Immature natural killer cell (primary cell): ENCODE results near the gene FOXA2. TPM values are rescaled to one million over a fixed set of nuclear protein-coding genes. Genes with fewer than 3 reads are reported as not detected.

Source experiments
- DNase-seq, 3 donors: peaks; one replicate each; pipeline ENCODE4 v3.0.0; 2022; ENCODE audit warnings: mixed read lengths in 1 of 3
- H3K27ac Mint-ChIP-seq, 6 donors: one replicate each; pipeline ENCODE4 v1.8.0; 2020; ENCODE audit warnings: mixed read lengths in 6 of 6, mild to moderate bottlenecking in 5 of 6, inconsistent platforms in 4 of 6, moderate library complexity in 3 of 6
- H3K27me3 Mint-ChIP-seq, 3 donors: one replicate each; pipeline ENCODE4 v1.8.0; 2020 to 2021; ENCODE audit warnings: low read depth in 3 of 3, mild to moderate bottlenecking in 3 of 3, mixed read lengths in 3 of 3, moderate library complexity in 3 of 3, inconsistent platforms in 1 of 3
- H3K36me3 Mint-ChIP-seq, 3 donors: one replicate each; pipeline ENCODE4 v1.8.0; 2020; ENCODE audit warnings: mixed read lengths in 3 of 3, inconsistent platforms in 2 of 3, mild to moderate bottlenecking in 2 of 3
- H3K4me1 Mint-ChIP-seq, 2 donors: one replicate each; pipeline ENCODE4 v1.8.0; 2020; ENCODE audit warnings: inconsistent platforms in 2 of 2, mild to moderate bottlenecking in 2 of 2, mixed read lengths in 2 of 2, moderate library complexity in 1 of 2
- H3K4me3 Mint-ChIP-seq, 5 donors: one replicate each; pipeline ENCODE4 v1.8.0; 2020; ENCODE audit warnings: mild to moderate bottlenecking in 5 of 5, mixed read lengths in 5 of 5, inconsistent platforms in 3 of 5, moderate library complexity in 3 of 5
- H3K9me3 Mint-ChIP-seq, 6 donors: one replicate each; pipeline ENCODE4 v1.8.0; 2020; ENCODE audit warnings: mild to moderate bottlenecking in 6 of 6, mixed read lengths in 6 of 6, inconsistent platforms in 4 of 6, moderate library complexity in 3 of 6
- polyA plus RNA-seq, 3 donors: library from polyadenylated mRNA; unstranded; fragments of 300-500 nt; fragmentation: Illumina TruSeq; gene quantifications; one replicate each; pipeline ENCODE4 v1.2.3, GENCODE V29; 2021

Gene FOXA2
- polyA plus RNA-seq, 3 donors from 2014 or later: not detected

DNA sequence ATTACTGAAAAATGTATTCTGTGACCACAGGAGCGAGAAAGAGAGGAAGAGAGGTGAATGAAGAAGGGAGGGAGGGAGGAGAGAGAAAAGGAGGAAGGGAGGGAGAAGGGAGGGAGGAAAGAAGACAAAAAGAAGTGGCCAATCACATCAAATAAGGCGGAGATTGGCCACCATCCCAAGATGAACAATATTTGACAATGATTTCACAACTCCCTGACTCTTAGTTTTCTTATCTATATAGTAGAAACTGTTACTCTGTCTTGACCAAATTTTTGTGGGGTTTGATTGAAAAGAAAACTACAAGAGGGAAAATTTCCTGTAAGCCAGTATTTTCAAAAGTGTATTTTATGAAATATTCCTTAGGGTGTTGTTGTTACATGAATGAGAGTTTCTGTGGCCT, 52.6 kb downstream of the FOXA2 start:
- no peak overlapping the region for H3K27ac Mint-ChIP-seq
- no peak for DNase-seq
- no peaks in the 10 kb centered on the region for H3K4me1 Mint-ChIP-seq
- H3K27me3 Mint-ChIP-seq: peaks cover 0 to 3% (median 2%) of the 10 kb centered on the region in 3 donors
- H3K4me3 Mint-ChIP-seq: no peak overlapping the region
- H3K36me3 Mint-ChIP-seq: no peaks in the 10 kb centered on the region
- H3K9me3 Mint-ChIP-seq: peaks cover 0 to 6% (median 0%) of the 10 kb centered on the region in 6 donors

- Mint-ChIP-seq H3K4me3 (no peak overlapping the region), H3K27me3 (peaks cover 0 to 3% (median 0%) of the 10 kb centered on the region in 3 donors), H3K9me3 (peaks cover 0 to 6% (median 0%) of the 10 kb centered on the region in 6 donors), H3K36me3 (no peaks in the 10 kb centered on the region), H3K27ac (no peak overlapping the region), H3K4me1 (no peaks in the 10 kb centered on the region)
- DNase-seq: no peak
Observed at GRCh38 chr20:22531056-22531615, 53.2 kb downstream of the FOXA2 start.
